GM23338 (cell line): Measurements from ENCODE around the gene RYR2. TPM values are rescaled to one million over a fixed set of nuclear protein-coding genes. Genes with fewer than 3 reads are reported as not detected.

ENCODE experiments used
- ATAC-seq: fragments of 200-7000 bp; cut with Tn5 transposase; 3 replicates; pipeline ENCODE4 v1.9.1; 2020
- DNase-seq: peaks from one replicate; pipeline ENCODE4 v3.0.0-alpha.2; 2015; ENCODE audit warnings: low spot score
- H2AFZ ChIP-seq: fragments of 200-600 bp; sonication (generic); 2 replicates; pipeline ENCODE4 v1.8.0; 2016; ENCODE audit warnings: antibody characterized with exemption, mild to moderate bottlenecking, moderate library complexity
- H3F3A ChIP-seq: fragments of 200-600 bp; sonication (generic); replicated peaks from 2 replicates; pipeline ENCODE4 v1.8.0; 2017; ENCODE audit warnings: antibody characterized with exemption, mixed run types, low read depth
- H3K27ac ChIP-seq: fragments of 200-600 bp; sonication (generic); 2 replicates; pipeline ENCODE4 v1.6.1; 2016; ENCODE audit warnings: low read depth
- H3K27me3 ChIP-seq: fragments of 200-600 bp; sonication (generic); 2 replicates; pipeline ENCODE4 v1.8.0; 2016; ENCODE audit warnings: mild to moderate bottlenecking, mixed run types, moderate library complexity; ENCODE audit not compliant: insufficient read depth
- H3K36me3 ChIP-seq: fragments of 200-600 bp; sonication (generic); 2 replicates; pipeline ENCODE4 v1.8.0; 2016; ENCODE audit warnings: mild to moderate bottlenecking; ENCODE audit not compliant: insufficient read depth
- H3K4me1 ChIP-seq: fragments of 200-600 bp; sonication (generic); 2 replicates; pipeline ENCODE4 v1.8.0; 2016; ENCODE audit warnings: mild to moderate bottlenecking, moderate library complexity; ENCODE audit not compliant: insufficient read depth
- H3K4me2 ChIP-seq: fragments of 200-600 bp; sonication (generic); 2 replicates; pipeline ENCODE4 v1.7.1; 2017; ENCODE audit warnings: mixed run types
- H3K4me3 ChIP-seq: fragments of 200-600 bp; sonication (generic); 2 replicates; pipeline ENCODE4 v1.6.1; 2016; ENCODE audit warnings: mixed run types
- H3K79me2 ChIP-seq: fragments of 200-600 bp; sonication (generic); replicated peaks from 2 replicates; pipeline ENCODE4 v1.8.0; 2017; ENCODE audit warnings: mild to moderate bottlenecking; ENCODE audit not compliant: insufficient read depth
- H3K9me2 ChIP-seq: fragments of 200-600 bp; sonication (generic); 2 replicates; pipeline ENCODE4 v1.8.0; 2017; ENCODE audit not compliant: insufficient read depth
- H4K20me1 ChIP-seq: fragments of 200-600 bp; sonication (generic); replicated peaks from 2 replicates; pipeline ENCODE4 v1.8.0; 2017; ENCODE audit warnings: mild to moderate bottlenecking; ENCODE audit not compliant: insufficient read depth
- H3K27ac Mint-ChIP-seq: 2 replicates; pipeline ENCODE4 v1.8.0; 2020; ENCODE audit warnings: inconsistent platforms, mild to moderate bottlenecking, moderate library complexity, mixed read lengths
- H3K27me3 Mint-ChIP-seq: 3 replicates; pipeline ENCODE4 v1.8.0; 2022; ENCODE audit warnings: low read depth, mild to moderate bottlenecking, moderate library complexity, mixed read lengths, inconsistent platforms; ENCODE audit not compliant: insufficient read depth, poor library complexity
- H3K36me3 Mint-ChIP-seq: 3 replicates; pipeline ENCODE4 v1.8.0; 2021; ENCODE audit warnings: low read depth, mild to moderate bottlenecking, inconsistent platforms, moderate library complexity, mixed read lengths
- H3K4me1 Mint-ChIP-seq: 3 replicates; pipeline ENCODE4 v1.8.0; 2020; ENCODE audit warnings: mild to moderate bottlenecking, inconsistent platforms, mixed read lengths
- H3K4me3 Mint-ChIP-seq: 3 replicates; pipeline ENCODE4 v1.8.0; 2021; ENCODE audit warnings: moderate library complexity, mild to moderate bottlenecking, inconsistent platforms, mixed read lengths
- H3K9me3 Mint-ChIP-seq: 3 replicates; pipeline ENCODE4 v1.8.0; 2020; ENCODE audit warnings: moderate library complexity, mild to moderate bottlenecking, inconsistent platforms, mixed read lengths
- CREB1 ChIP-seq: fragments of 250-450 bp; sonication (Bioruptor Pico); IDR thresholded peaks from 2 replicates; pipeline ENCODE4 v1.5.0; 2020; ENCODE audit warnings: low read depth, mild to moderate bottlenecking, moderate library complexity
- EZH2 ChIP-seq: fragments of 200-600 bp; sonication (generic); IDR thresholded peaks from one replicate; pipeline ENCODE4 v1.8.0; 2017; ENCODE audit warnings: antibody characterized with exemption, mild to moderate bottlenecking, low read depth; ENCODE audit not compliant: unreplicated experiment
- EZH2phosphoT487 ChIP-seq: fragments of 200-600 bp; sonication (generic); IDR thresholded peaks from one replicate; pipeline ENCODE4 v1.8.1; 2018; ENCODE audit warnings: antibody characterized with exemption; ENCODE audit not compliant: unreplicated experiment
- JUNB ChIP-seq: IDR thresholded peaks from one replicate; pipeline ENCODE4 v1.6.1; 2016; ENCODE audit warnings: antibody characterized with exemption; ENCODE audit not compliant: unreplicated experiment
- NANOG ChIP-seq: IDR thresholded peaks from 2 replicates; pipeline ENCODE4 v1.6.1; 2016; ENCODE audit warnings: antibody characterized with exemption, borderline replicate concordance
- POLR2AphosphoS5 ChIP-seq: IDR thresholded peaks from 2 replicates; pipeline ENCODE4 v1.6.1; 2016; ENCODE audit warnings: antibody characterized with exemption, low read depth
- STAT1 ChIP-seq: IDR thresholded peaks from one replicate; pipeline ENCODE4 v1.6.1; 2016; ENCODE audit warnings: antibody characterized with exemption; ENCODE audit not compliant: unreplicated experiment
- ZNF114 ChIP-seq: fragments of 250-450 bp; sonication (Bioruptor Pico); IDR thresholded peaks from 2 replicates; pipeline ENCODE4 v1.5.0; 2020; ENCODE audit warnings: mild to moderate bottlenecking, moderate library complexity
- ZNF331 ChIP-seq: fragments of 250-450 bp; sonication (Bioruptor Pico); IDR thresholded peaks from 2 replicates; pipeline ENCODE4 v1.5.0; 2020; ENCODE audit warnings: low read depth, mild to moderate bottlenecking, moderate library complexity
- polyA plus RNA-seq: library from polyadenylated mRNA; unstranded; fragments of >200 nt; fragmentation: Nextera tagmentation; extraction: Ambion mirVana; gene quantifications from 2 replicates; pipeline ENCODE4 v1.2.1, GENCODE V29; 2016
- total RNA-seq: library from RNA; depleted of rRNA; stranded (reverse); fragments of >200 nt; shearing (Covaris generic); gene quantifications from 2 replicates; pipeline ENCODE4 v1.2.3, GENCODE V29; 2014
- TF ChIP-seq, protein P1 (sequence below): IDR thresholded peaks from one replicate; pipeline ENCODE4 v1.6.1; 2018; ENCODE audit warnings: antibody characterized with exemption; ENCODE audit not compliant: unreplicated experiment
- TF ChIP-seq, protein P2 (sequence below): fragments of 250-450 bp; sonication (Bioruptor Pico); IDR thresholded peaks from 2 replicates; pipeline ENCODE4 v1.5.0; 2020; ENCODE audit warnings: mild to moderate bottlenecking, moderate library complexity
- TF ChIP-seq, protein P3 (sequence below), 2 experiments: fragments of 200-600 bp in 1 of 2; sonication (generic) in 1 of 2; conservative IDR thresholded peaks; 2 replicates each; pipeline versions ENCODE4 v1.5.1 to v1.6.1; 2016 to 2017; ENCODE audit warnings: antibody characterized with exemption in 2 of 2, low read depth in 2 of 2, mild to moderate bottlenecking in 2 of 2, moderate library complexity in 1 of 2
- TF ChIP-seq, protein P4 (sequence below): IDR thresholded peaks from 2 replicates; pipeline ENCODE4 v1.6.1; 2016; ENCODE audit warnings: antibody characterized with exemption

The RYR2 gene
- total and polyA plus RNA-seq, 2 experiments from 2014 or later = 8.9 to 10.0 TPM

- Histone ChIP-seq H3K4me3 (no peak overlapping the region), H3K27me3 (no peaks in the 10 kb centered on the region), H3F3A (no peaks in the 10 kb centered on the region), H3K4me1 (no peaks in the 10 kb centered on the region), H2AFZ (no peak overlapping the region), H3K27ac (no peak overlapping the region), H3K9me2 (no peaks in the 10 kb centered on the region), H3K36me3 (no peaks in the 10 kb centered on the region), H4K20me1 (no peaks in the 10 kb centered on the region), H3K4me2 (no peak overlapping the region), H3K79me2 (peaks cover 24% of the 10 kb centered on the region)
- no peaks in the 10 kb centered on the region for H3K27me3 Mint-ChIP-seq
- H3K4me3 Mint-ChIP-seq = no peak overlapping the region
- peaks cover 7% of the 10 kb centered on the region; the same call in 2 of the 3 replicates for H3K4me1 Mint-ChIP-seq
- TF ChIP-seq POLR2AphosphoS5 (no peak), EZH2phosphoT487 (no peak), STAT1 (no peak), EZH2 (no peak), NANOG (no peak), CREB1 (CRISPR knock-in tag) (no peak), ZNF331 (CRISPR knock-in tag) (no peak), JUNB (no peak), ZNF114 (no peak)
- TF ChIP-seq, protein P1, sequence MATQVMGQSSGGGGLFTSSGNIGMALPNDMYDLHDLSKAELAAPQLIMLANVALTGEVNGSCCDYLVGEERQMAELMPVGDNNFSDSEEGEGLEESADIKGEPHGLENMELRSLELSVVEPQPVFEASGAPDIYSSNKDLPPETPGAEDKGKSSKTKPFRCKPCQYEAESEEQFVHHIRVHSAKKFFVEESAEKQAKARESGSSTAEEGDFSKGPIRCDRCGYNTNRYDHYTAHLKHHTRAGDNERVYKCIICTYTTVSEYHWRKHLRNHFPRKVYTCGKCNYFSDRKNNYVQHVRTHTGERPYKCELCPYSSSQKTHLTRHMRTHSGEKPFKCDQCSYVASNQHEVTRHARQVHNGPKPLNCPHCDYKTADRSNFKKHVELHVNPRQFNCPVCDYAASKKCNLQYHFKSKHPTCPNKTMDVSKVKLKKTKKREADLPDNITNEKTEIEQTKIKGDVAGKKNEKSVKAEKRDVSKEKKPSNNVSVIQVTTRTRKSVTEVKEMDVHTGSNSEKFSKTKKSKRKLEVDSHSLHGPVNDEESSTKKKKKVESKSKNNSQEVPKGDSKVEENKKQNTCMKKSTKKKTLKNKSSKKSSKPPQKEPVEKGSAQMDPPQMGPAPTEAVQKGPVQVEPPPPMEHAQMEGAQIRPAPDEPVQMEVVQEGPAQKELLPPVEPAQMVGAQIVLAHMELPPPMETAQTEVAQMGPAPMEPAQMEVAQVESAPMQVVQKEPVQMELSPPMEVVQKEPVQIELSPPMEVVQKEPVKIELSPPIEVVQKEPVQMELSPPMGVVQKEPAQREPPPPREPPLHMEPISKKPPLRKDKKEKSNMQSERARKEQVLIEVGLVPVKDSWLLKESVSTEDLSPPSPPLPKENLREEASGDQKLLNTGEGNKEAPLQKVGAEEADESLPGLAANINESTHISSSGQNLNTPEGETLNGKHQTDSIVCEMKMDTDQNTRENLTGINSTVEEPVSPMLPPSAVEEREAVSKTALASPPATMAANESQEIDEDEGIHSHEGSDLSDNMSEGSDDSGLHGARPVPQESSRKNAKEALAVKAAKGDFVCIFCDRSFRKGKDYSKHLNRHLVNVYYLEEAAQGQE = no peak
- TF ChIP-seq, protein P2, sequence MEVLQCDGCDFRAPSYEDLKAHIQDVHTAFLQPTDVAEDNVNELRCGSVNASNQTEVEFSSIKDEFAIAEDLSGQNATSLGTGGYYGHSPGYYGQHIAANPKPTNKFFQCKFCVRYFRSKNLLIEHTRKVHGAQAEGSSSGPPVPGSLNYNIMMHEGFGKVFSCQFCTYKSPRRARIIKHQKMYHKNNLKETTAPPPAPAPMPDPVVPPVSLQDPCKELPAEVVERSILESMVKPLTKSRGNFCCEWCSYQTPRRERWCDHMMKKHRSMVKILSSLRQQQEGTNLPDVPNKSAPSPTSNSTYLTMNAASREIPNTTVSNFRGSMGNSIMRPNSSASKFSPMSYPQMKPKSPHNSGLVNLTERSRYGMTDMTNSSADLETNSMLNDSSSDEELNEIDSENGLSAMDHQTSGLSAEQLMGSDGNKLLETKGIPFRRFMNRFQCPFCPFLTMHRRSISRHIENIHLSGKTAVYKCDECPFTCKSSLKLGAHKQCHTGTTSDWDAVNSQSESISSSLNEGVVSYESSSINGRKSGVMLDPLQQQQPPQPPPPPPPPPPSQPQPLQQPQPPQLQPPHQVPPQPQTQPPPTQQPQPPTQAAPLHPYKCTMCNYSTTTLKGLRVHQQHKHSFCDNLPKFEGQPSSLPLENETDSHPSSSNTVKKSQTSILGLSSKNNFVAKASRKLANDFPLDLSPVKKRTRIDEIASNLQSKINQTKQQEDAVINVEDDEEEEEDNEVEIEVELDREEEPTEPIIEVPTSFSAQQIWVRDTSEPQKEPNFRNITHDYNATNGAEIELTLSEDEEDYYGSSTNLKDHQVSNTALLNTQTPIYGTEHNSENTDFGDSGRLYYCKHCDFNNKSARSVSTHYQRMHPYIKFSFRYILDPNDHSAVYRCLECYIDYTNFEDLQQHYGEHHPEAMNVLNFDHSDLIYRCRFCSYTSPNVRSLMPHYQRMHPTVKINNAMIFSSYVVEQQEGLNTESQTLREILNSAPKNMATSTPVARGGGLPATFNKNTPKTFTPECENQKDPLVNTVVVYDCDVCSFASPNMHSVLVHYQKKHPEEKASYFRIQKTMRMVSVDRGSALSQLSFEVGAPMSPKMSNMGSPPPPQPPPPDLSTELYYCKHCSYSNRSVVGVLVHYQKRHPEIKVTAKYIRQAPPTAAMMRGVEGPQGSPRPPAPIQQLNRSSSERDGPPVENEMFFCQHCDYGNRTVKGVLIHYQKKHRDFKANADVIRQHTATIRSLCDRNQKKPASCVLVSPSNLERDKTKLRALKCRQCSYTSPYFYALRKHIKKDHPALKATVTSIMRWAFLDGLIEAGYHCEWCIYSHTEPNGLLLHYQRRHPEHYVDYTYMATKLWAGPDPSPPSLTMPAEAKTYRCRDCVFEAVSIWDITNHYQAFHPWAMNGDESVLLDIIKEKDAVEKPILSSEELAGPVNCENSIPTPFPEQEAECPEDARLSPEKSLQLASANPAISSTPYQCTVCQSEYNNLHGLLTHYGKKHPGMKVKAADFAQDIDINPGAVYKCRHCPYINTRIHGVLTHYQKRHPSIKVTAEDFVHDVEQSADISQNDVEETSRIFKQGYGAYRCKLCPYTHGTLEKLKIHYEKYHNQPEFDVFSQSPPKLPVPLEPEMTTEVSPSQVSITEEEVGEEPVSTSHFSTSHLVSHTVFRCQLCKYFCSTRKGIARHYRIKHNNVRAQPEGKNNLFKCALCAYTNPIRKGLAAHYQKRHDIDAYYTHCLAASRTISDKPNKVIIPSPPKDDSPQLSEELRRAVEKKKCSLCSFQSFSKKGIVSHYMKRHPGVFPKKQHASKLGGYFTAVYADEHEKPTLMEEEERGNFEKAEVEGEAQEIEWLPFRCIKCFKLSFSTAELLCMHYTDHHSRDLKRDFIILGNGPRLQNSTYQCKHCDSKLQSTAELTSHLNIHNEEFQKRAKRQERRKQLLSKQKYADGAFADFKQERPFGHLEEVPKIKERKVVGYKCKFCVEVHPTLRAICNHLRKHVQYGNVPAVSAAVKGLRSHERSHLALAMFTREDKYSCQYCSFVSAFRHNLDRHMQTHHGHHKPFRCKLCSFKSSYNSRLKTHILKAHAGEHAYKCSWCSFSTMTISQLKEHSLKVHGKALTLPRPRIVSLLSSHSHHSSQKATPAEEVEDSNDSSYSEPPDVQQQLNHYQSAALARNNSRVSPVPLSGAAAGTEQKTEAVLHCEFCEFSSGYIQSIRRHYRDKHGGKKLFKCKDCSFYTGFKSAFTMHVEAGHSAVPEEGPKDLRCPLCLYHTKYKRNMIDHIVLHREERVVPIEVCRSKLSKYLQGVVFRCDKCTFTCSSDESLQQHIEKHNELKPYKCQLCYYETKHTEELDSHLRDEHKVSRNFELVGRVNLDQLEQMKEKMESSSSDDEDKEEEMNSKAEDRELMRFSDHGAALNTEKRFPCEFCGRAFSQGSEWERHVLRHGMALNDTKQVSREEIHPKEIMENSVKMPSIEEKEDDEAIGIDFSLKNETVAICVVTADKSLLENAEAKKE (CRISPR knock-in tag) = no peak
- TF ChIP-seq, protein P3, sequence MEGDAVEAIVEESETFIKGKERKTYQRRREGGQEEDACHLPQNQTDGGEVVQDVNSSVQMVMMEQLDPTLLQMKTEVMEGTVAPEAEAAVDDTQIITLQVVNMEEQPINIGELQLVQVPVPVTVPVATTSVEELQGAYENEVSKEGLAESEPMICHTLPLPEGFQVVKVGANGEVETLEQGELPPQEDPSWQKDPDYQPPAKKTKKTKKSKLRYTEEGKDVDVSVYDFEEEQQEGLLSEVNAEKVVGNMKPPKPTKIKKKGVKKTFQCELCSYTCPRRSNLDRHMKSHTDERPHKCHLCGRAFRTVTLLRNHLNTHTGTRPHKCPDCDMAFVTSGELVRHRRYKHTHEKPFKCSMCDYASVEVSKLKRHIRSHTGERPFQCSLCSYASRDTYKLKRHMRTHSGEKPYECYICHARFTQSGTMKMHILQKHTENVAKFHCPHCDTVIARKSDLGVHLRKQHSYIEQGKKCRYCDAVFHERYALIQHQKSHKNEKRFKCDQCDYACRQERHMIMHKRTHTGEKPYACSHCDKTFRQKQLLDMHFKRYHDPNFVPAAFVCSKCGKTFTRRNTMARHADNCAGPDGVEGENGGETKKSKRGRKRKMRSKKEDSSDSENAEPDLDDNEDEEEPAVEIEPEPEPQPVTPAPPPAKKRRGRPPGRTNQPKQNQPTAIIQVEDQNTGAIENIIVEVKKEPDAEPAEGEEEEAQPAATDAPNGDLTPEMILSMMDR (conservative IDR thresholded peaks at IDR 0.05; ENCODE audit: low read depth in 2 of 2) = no peak
- TF ChIP-seq, protein P4, sequence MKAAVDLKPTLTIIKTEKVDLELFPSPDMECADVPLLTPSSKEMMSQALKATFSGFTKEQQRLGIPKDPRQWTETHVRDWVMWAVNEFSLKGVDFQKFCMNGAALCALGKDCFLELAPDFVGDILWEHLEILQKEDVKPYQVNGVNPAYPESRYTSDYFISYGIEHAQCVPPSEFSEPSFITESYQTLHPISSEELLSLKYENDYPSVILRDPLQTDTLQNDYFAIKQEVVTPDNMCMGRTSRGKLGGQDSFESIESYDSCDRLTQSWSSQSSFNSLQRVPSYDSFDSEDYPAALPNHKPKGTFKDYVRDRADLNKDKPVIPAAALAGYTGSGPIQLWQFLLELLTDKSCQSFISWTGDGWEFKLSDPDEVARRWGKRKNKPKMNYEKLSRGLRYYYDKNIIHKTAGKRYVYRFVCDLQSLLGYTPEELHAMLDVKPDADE = no peak
- no peak for ATAC-seq
- H3K27ac Mint-ChIP-seq = no peak overlapping the region
- no peaks in the 10 kb centered on the region; the same call in 2 of the 3 replicates for H3K9me3 Mint-ChIP-seq
- H3K36me3 Mint-ChIP-seq = no peaks in the 10 kb centered on the region
- no peak for DNase-seq
These were observed 163.5 kb downstream of the RYR2 start for GRCh38 chr1:237205400-237206064.
